Smooth muscle cell (in vitro differentiated cells): ENCODE results near the gene PC. TPM values are rescaled to one million over a fixed set of nuclear protein-coding genes. Genes with fewer than 3 reads are reported as not detected.
A peak's percentile ranks its signal among the peaks of the same experiment; 100 is the strongest.

Source experiments
- DNase-seq: peaks from one replicate; lab custom pipeline; 2025; ENCODE audit not compliant: unreplicated experiment; lab: John Stamatoyannopoulos, UW
- H2AFZ ChIP-seq: fragments of 200-600 bp; sonication (generic); 2 replicates; pipeline ENCODE4 v1.6.0; 2016; ENCODE audit warnings: antibody characterized with exemption, low read depth, mild to moderate bottlenecking
- H3F3A ChIP-seq: fragments of 200-600 bp; sonication (generic); 2 replicates; pipeline ENCODE4 v1.6.0; 2017; ENCODE audit warnings: antibody characterized with exemption, low read depth
- H3K27ac ChIP-seq: fragments of 200-600 bp; sonication (generic); 2 replicates; pipeline ENCODE4 v1.5.1; 2016; ENCODE audit warnings: low read depth, mild to moderate bottlenecking
- H3K27me3 ChIP-seq: fragments of 200-600 bp; sonication (generic); 2 replicates; pipeline ENCODE4 v1.6.1; 2016; ENCODE audit warnings: low read depth, mild to moderate bottlenecking
- H3K36me3 ChIP-seq: fragments of 200-600 bp; sonication (generic); 2 replicates; pipeline ENCODE4 v1.5.1; 2016; ENCODE audit warnings: low read depth
- H3K4me1 ChIP-seq: fragments of 200-600 bp; sonication (generic); 2 replicates; pipeline ENCODE4 v1.5.1; 2016; ENCODE audit warnings: low read depth
- H3K4me2 ChIP-seq: fragments of 200-600 bp; sonication (generic); 2 replicates; pipeline ENCODE4 v1.6.0; 2016; ENCODE audit warnings: mild to moderate bottlenecking
- H3K4me3 ChIP-seq: fragments of 200-600 bp; sonication (generic); 2 replicates; pipeline ENCODE4 v1.5.1; 2016; ENCODE audit warnings: mild to moderate bottlenecking
- H3K79me2 ChIP-seq: fragments of 200-600 bp; sonication (generic); 2 replicates; pipeline ENCODE4 v1.6.0; 2016; ENCODE audit warnings: low read depth, mild to moderate bottlenecking
- H3K9ac ChIP-seq: fragments of 200-600 bp; sonication (generic); 2 replicates; pipeline ENCODE4 v1.6.0; 2016; ENCODE audit warnings: low read depth
- H3K9me3 ChIP-seq: fragments of 200-600 bp; sonication (generic); replicated peaks from 2 replicates; pipeline ENCODE4 v1.5.1; 2016; ENCODE audit warnings: low read depth
- H4K20me1 ChIP-seq: fragments of 200-600 bp; sonication (generic); 2 replicates; pipeline ENCODE4 v1.6.0; 2016; ENCODE audit warnings: low read depth
- WGBS: methylation state at CpG from one replicate; pipeline ENCODE4 v1.1.7; 2016; ENCODE audit warnings: low lambda C conversion rate; 5-methylcytosine and 5-hydroxymethylcytosine counted together
- polyA plus RNA-seq: library from polyadenylated mRNA; unstranded; fragments of >200 nt; fragmentation: Nextera tagmentation; extraction: Ambion mirVana; gene quantifications from 2 replicates; pipeline ENCODE4 v1.2.1, GENCODE V29; 2016
- total RNA-seq: library from RNA; depleted of rRNA; stranded (reverse); fragments of >200 nt; gene quantifications from 2 replicates; pipeline ENCODE4 v1.2.3, GENCODE V29; 2014
- TF ChIP-seq, protein P1 (sequence below): fragments of 200-600 bp; sonication (generic); IDR thresholded peaks from 2 replicates; pipeline ENCODE4 v1.5.1; 2017; ENCODE audit warnings: borderline replicate concordance, mild to moderate bottlenecking, antibody characterized with exemption; ENCODE audit not compliant: insufficient read depth, poor library complexity, severe bottlenecking

PC gene
- total and polyA plus RNA-seq, 2 experiments from 2014 or later: 11.8 to 36.1 TPM

DNA sequence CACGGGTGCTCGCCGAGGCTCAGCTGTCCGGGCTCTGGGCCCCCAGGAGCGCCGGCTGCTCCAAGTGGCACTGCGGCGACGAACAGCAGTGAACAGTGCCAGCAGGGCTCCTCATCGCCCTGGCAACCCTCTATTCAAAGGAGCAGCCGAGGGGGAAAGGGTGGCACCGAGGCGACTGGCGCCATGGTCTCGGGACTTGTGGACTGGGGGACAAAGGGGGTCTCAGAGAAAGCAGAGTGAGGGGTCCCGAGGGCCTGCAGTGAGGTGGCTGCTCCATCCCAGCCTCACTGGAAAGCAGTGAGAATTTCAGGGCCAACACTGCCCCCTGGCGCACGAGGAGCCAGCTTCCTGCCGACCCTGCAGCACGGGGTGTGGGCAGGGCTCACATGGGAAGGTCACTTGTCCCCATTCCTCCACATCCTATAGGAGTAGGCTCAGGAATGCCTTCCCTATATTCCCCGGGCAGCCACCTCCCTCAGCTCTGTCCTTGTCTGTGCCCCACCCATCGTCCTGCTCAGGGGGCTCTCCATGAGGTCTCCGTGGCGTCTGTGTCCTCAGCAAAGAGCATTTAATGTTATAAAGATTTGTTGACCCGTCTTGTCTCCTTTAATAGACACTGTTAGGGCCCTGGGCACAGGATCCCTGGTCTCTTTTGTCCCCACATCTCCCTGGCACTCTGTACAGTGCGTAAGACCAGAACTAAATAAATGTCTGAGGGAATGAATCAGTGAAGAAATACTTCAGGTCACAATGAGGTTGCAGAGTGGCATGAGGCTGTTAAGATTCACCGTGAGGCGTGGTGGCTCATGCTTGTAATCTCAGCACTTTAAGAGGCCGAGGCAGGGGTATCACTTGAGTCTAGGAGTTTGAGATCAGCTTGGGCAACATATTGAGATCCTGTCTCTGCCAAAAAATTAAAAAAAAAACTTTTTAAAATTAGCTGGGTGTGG lies 74.9 kb downstream of the PC start:
- Histone ChIP-seq H3K79me2 (no peaks in the 10 kb centered on the region), H3K9ac (no peak overlapping the region), H2AFZ (no peak overlapping the region), H4K20me1 (peaks cover 13% of the 10 kb centered on the region), H3K27ac (peak overlapping the region; percentile 37), H3K4me1 (peaks cover 6% of the 10 kb centered on the region), H3F3A (no peaks in the 10 kb centered on the region), H3K4me2 (peak overlapping the region; percentile 41), H3K9me3 (no peaks in the 10 kb centered on the region), H3K4me3 (no peak overlapping the region), H3K27me3 (no peaks in the 10 kb centered on the region), H3K36me3 (no peaks in the 10 kb centered on the region)
- WGBS: 54% methylated on average over 29 of the region's 29 CpGs
- TF ChIP-seq, protein P1, sequence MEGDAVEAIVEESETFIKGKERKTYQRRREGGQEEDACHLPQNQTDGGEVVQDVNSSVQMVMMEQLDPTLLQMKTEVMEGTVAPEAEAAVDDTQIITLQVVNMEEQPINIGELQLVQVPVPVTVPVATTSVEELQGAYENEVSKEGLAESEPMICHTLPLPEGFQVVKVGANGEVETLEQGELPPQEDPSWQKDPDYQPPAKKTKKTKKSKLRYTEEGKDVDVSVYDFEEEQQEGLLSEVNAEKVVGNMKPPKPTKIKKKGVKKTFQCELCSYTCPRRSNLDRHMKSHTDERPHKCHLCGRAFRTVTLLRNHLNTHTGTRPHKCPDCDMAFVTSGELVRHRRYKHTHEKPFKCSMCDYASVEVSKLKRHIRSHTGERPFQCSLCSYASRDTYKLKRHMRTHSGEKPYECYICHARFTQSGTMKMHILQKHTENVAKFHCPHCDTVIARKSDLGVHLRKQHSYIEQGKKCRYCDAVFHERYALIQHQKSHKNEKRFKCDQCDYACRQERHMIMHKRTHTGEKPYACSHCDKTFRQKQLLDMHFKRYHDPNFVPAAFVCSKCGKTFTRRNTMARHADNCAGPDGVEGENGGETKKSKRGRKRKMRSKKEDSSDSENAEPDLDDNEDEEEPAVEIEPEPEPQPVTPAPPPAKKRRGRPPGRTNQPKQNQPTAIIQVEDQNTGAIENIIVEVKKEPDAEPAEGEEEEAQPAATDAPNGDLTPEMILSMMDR: peak; percentile 65
- no peak for DNase-seq

DNA sequence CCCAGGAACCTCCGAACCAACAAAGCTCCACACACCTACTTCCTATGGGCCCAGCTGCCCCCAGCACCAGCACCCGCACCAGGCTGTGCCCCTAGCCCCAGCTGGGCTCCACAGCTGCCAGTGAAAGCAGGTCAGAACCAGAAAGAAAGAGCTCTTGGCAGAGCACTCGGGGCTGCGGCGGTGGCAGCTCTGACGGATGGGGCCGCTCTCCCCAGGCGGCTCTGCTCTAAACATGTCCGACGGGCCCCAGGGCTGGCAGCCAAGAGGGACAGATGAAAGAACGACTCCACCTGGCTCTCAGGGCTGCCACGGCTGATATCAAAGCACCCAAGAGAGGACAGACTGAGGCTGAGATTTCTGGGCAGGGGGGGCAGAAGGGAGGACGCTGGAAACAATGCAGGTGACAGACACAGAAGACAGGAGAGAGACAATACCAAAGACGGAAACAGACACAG lies 75.6 kb downstream of the PC start:
- 89% methylated on average over 14 of the region's 14 CpGs for whole genome bisulfite sequencing
- H3K36me3 ChIP-seq: no peaks in the 10 kb centered on the region
- H3K79me2 ChIP-seq: no peaks in the 10 kb centered on the region
- H3K27me3 ChIP-seq: no peaks in the 10 kb centered on the region
- H3K9ac ChIP-seq: no peak overlapping the region
- no peaks in the 10 kb centered on the region for H3F3A ChIP-seq
- H3K9me3 ChIP-seq: no peaks in the 10 kb centered on the region
- DNase-seq: no peak
- H2AFZ ChIP-seq: no peak overlapping the region
- no peak overlapping the region for H3K4me3 ChIP-seq
- H3K4me1 ChIP-seq: peaks cover 6% of the 10 kb centered on the region
- TF ChIP-seq, protein P1: no peak
- H3K27ac ChIP-seq: no peak overlapping the region
- H3K4me2 ChIP-seq: no peak overlapping the region
- peaks cover 17% of the 10 kb centered on the region for H4K20me1 ChIP-seq

DNA sequence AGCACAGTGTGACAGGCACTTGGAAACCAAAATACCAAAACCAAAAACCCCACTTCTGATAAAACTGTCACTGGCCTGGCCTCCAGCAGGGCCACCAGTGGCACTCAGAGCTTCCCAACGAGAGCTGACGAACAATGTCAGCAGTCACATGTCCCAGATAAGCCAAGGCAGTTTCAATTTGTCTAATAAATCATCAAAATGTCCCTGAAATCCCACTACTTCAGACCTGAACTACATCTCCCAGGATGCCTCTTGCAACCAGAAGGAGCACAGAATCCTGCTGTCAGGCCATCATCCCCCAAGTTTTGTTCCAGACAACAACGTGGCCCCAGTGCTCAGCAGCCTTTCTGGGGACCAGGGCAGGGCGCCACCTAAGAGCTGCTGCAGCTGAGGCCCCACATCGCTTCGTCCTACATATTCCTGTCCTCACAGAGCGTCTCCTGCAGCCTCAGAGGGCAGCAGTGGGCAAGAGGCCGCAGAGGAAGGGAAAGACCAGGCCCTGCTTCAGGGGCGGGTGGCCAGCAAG lies 76.2 kb downstream of the PC start:
- H3K9ac ChIP-seq: no peak overlapping the region
- H3F3A ChIP-seq: no peaks in the 10 kb centered on the region
- TF ChIP-seq, protein P1: no peak
- peaks cover 17% of the 10 kb centered on the region for H4K20me1 ChIP-seq
- no peak overlapping the region for H3K4me2 ChIP-seq
- H3K27ac ChIP-seq: no peak overlapping the region
- no peaks in the 10 kb centered on the region for H3K27me3 ChIP-seq
- H3K36me3 ChIP-seq: no peaks in the 10 kb centered on the region
- no peaks in the 10 kb centered on the region for H3K79me2 ChIP-seq
- peaks cover 6% of the 10 kb centered on the region for H3K4me1 ChIP-seq
- 88% methylated on average over 9 of the region's 9 CpGs for WGBS
- H3K9me3 ChIP-seq: no peaks in the 10 kb centered on the region
- H3K4me3 ChIP-seq: no peak overlapping the region
- no peak overlapping the region for H2AFZ ChIP-seq
- no peak for DNase-seq

DNA sequence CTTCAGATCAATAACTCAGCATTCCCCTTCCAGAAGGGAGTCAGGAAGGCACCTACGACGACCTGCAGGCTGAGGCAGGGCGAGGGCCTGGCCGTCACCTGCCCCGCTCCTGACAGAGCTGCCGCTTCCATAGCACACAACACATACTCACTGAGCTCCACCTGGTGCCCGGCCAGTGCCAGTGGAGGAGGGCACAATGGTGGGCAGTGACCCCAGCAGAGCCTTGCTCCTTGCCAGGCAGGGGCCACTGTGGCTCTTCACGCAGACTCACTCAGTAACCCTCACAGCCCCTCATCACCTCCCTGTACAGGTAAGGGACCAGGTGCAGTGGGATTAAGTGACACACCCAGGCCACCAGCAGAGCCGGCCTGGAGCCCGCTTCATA lies 76.7 kb downstream of the PC start:
- peaks cover 17% of the 10 kb centered on the region for H4K20me1 ChIP-seq
- H3K4me3 ChIP-seq: no peak overlapping the region
- H3K79me2 ChIP-seq: no peaks in the 10 kb centered on the region
- no peak overlapping the region for H3K9ac ChIP-seq
- 93% methylated on average over 10 of the region's 10 CpGs for WGBS
- H3K27me3 ChIP-seq: no peaks in the 10 kb centered on the region
- no peak overlapping the region for H3K4me2 ChIP-seq
- H3K27ac ChIP-seq: no peak overlapping the region
- no peak overlapping the region for H2AFZ ChIP-seq
- no peaks in the 10 kb centered on the region for H3K9me3 ChIP-seq
- peaks cover 6% of the 10 kb centered on the region for H3K4me1 ChIP-seq
- no peaks in the 10 kb centered on the region for H3F3A ChIP-seq
- DNase-seq: no peak
- TF ChIP-seq, protein P1: no peak
- no peaks in the 10 kb centered on the region for H3K36me3 ChIP-seq
